Endodermal cell (in vitro differentiated cells): ENCODE data around the gene KMT2C. TPM values are rescaled to one million over a fixed set of nuclear protein-coding genes. Genes with fewer than 3 reads are reported as not detected.
"Not testable (repeated sequence)": the region's sequence is repeated elsewhere in the genome, so short reads cannot be mapped to it uniquely, and the experiment has no call there.

Source experiments
- DNase-seq: peaks from one replicate; pipeline ENCODE4 v3.0.0-alpha.2; 2017
- H3K27ac ChIP-seq: 2 replicates; pipeline ENCODE4 v1.5.1; 2013; ENCODE audit warnings: mild to moderate bottlenecking, low read depth, low read length, moderate library complexity
- H3K27me3 ChIP-seq: 2 replicates; pipeline ENCODE4 v1.6.1; 2013; ENCODE audit warnings: mild to moderate bottlenecking, low read length, moderate library complexity; ENCODE audit not compliant: insufficient read depth, control insufficient read depth, poor library complexity, severe bottlenecking
- H3K36me3 ChIP-seq: 2 replicates; pipeline ENCODE4 v1.7.0; 2013; ENCODE audit warnings: mild to moderate bottlenecking, low read length, moderate library complexity; ENCODE audit not compliant: control insufficient read depth, insufficient read depth
- H3K4me1 ChIP-seq: one replicate; pipeline ENCODE4 v1.7.0; 2013; ENCODE audit warnings: low read length; ENCODE audit not compliant: control insufficient read depth, insufficient read depth
- H3K4me3 ChIP-seq: 2 replicates; pipeline ENCODE4 v1.5.1; 2013; ENCODE audit warnings: mild to moderate bottlenecking, low read length, moderate library complexity
- H3K9ac ChIP-seq: 2 replicates; pipeline ENCODE4 v1.6.1; 2013; ENCODE audit warnings: mild to moderate bottlenecking, low read length, moderate library complexity; ENCODE audit not compliant: poor library complexity, severe bottlenecking; ENCODE audit errors: extremely low read depth
- H3K9me3 ChIP-seq: 2 replicates; pipeline ENCODE4 v1.6.1; 2013; ENCODE audit warnings: mild to moderate bottlenecking, low read length, moderate library complexity; ENCODE audit not compliant: control insufficient read depth
- H3K27ac Mint-ChIP-seq: 2 replicates; pipeline ENCODE4 v1.8.0; 2020; ENCODE audit warnings: mixed read lengths
- H3K27me3 Mint-ChIP-seq: 2 replicates; pipeline ENCODE4 v1.8.0; 2021; ENCODE audit warnings: mild to moderate bottlenecking, mixed read lengths; ENCODE audit not compliant: insufficient read depth
- H3K36me3 Mint-ChIP-seq: 2 replicates; pipeline ENCODE4 v1.8.0; 2020; ENCODE audit warnings: low read depth, mixed read lengths
- H3K4me1 Mint-ChIP-seq: 2 replicates; pipeline ENCODE4 v1.8.0; 2020; ENCODE audit warnings: mixed read lengths
- H3K4me3 Mint-ChIP-seq: 2 replicates; pipeline ENCODE4 v1.8.0; 2020; ENCODE audit warnings: mild to moderate bottlenecking, moderate library complexity, mixed read lengths
- H3K9me3 Mint-ChIP-seq: 2 replicates; pipeline ENCODE4 v1.8.0; 2020; ENCODE audit warnings: mild to moderate bottlenecking, mixed read lengths
- CTCF ChIP-seq: fragments of 200-600 bp; sonication (generic); conservative IDR thresholded peaks from 2 replicates; pipeline ENCODE4 v1.5.0; 2021; ENCODE audit warnings: antibody characterized with exemption, mild to moderate bottlenecking
- WGBS, 2 experiments: methylation state at CpG; one replicate each; pipeline versions ENCODE4 v1.1.5 to v1.1.7; 2013; ENCODE audit warnings: missing lambda C conversion rate in 2 of 2, mixed read lengths in 1 of 2; ENCODE audit not compliant: insufficient coverage in 1 of 2, insufficient read length in 1 of 2; 5-methylcytosine and 5-hydroxymethylcytosine counted together
- total RNA-seq, 2 donors: library from RNA; stranded (reverse); fragmentation: NEBNext Ultra II Directional in 1 of 2; extraction: Animal tissue kit (Norgen Biotek cat#: 25700) in 1 of 2; gene quantifications; 2 replicates in 1 of 2; 3 replicates in 1 of 2; pipeline ENCODE4 v1.2.1, GENCODE V29; 2021

Gene KMT2C
- total RNA-seq, 2 donors from 2014 or later = 54.3 to 60.6 TPM

GRCh38 chr7:152231089-152231488 lies 204.7 kb downstream of the KMT2C start:
- no peaks in the 10 kb centered on the region for H3K4me1 Mint-ChIP-seq
- H3K9me3 Mint-ChIP-seq = no peaks in the 10 kb centered on the region
- Histone ChIP-seq H3K4me1 (no peaks in the 10 kb centered on the region), H3K9ac (no peak overlapping the region), H3K9me3 (no peaks in the 10 kb centered on the region), H3K4me3 (no peak overlapping the region), H3K27ac (no peak overlapping the region), H3K36me3 (peaks cover 18% of the 10 kb centered on the region), H3K27me3 (no peaks in the 10 kb centered on the region)
- no peak for TF ChIP-seq CTCF
- no peaks in the 10 kb centered on the region for H3K27me3 Mint-ChIP-seq
- H3K4me3 Mint-ChIP-seq = no peak overlapping the region
- peaks cover 28% of the 10 kb centered on the region for H3K36me3 Mint-ChIP-seq
- H3K27ac Mint-ChIP-seq = no peak overlapping the region
- DNase-seq = no peak

GRCh38 chr7:152219556-152219955 lies 216.2 kb downstream of the KMT2C start:
- not testable (repeated sequence) for DNase-seq, H3K4me1 Mint-ChIP-seq, H3K27me3 ChIP-seq, H3K4me3 ChIP-seq, H3K9ac ChIP-seq, H3K9me3 ChIP-seq, H3K9me3 Mint-ChIP-seq, H3K27ac Mint-ChIP-seq, H3K4me3 Mint-ChIP-seq, H3K27ac ChIP-seq, H3K27me3 Mint-ChIP-seq, H3K4me1 ChIP-seq
- H3K36me3 ChIP-seq = peaks cover 30% of the 10 kb centered on the region
- 96% methylated on average over 5 of the region's 5 CpGs; no CpG with 5 or more reads in 1 of the 2 experiments for WGBS, 2 experiments
- peaks cover 41% of the 10 kb centered on the region for H3K36me3 Mint-ChIP-seq

- not testable (repeated sequence) for H3K4me1 Mint-ChIP-seq, H3K4me3 Mint-ChIP-seq, H3K27ac Mint-ChIP-seq, H3K4me3 ChIP-seq, H3K9me3 ChIP-seq, H3K27me3 Mint-ChIP-seq, H3K27ac ChIP-seq, H3K9me3 Mint-ChIP-seq, H3K4me1 ChIP-seq, DNase-seq, H3K27me3 ChIP-seq, H3K9ac ChIP-seq
- peaks cover 25% of the 10 kb centered on the region for H3K36me3 Mint-ChIP-seq
- WGBS, 2 experiments = 89 to 97% methylated on average over 7 of the region's 7 CpGs
- peaks cover 15% of the 10 kb centered on the region for H3K36me3 ChIP-seq
These were observed 227.0 kb downstream of the KMT2C start for GRCh38 chr7:152208766-152209165.

- H3K4me1 ChIP-seq, H3K4me1 Mint-ChIP-seq, H3K27ac ChIP-seq, H3K9ac ChIP-seq, H3K9me3 ChIP-seq, H3K4me3 Mint-ChIP-seq, DNase-seq, H3K27me3 ChIP-seq, H3K27ac Mint-ChIP-seq, H3K9me3 Mint-ChIP-seq, H3K4me3 ChIP-seq, H3K27me3 Mint-ChIP-seq: not testable (repeated sequence)
- H3K36me3 ChIP-seq = peaks cover 47% of the 10 kb centered on the region
- H3K36me3 Mint-ChIP-seq = peaks cover 14% of the 10 kb centered on the region
These were observed 231.4 kb downstream of the KMT2C start for GRCh38 chr7:152204417-152204816.
